NCI-H2227 treated with DMSO at 0.1 percent for 48 hours (cell line): ENCODE data around the gene CRIP1.

Source experiments
- DNase-seq: peaks from one replicate; lab custom pipeline; 2025; lab: John Stamatoyannopoulos, UW

CRIP1 gene

DNA sequence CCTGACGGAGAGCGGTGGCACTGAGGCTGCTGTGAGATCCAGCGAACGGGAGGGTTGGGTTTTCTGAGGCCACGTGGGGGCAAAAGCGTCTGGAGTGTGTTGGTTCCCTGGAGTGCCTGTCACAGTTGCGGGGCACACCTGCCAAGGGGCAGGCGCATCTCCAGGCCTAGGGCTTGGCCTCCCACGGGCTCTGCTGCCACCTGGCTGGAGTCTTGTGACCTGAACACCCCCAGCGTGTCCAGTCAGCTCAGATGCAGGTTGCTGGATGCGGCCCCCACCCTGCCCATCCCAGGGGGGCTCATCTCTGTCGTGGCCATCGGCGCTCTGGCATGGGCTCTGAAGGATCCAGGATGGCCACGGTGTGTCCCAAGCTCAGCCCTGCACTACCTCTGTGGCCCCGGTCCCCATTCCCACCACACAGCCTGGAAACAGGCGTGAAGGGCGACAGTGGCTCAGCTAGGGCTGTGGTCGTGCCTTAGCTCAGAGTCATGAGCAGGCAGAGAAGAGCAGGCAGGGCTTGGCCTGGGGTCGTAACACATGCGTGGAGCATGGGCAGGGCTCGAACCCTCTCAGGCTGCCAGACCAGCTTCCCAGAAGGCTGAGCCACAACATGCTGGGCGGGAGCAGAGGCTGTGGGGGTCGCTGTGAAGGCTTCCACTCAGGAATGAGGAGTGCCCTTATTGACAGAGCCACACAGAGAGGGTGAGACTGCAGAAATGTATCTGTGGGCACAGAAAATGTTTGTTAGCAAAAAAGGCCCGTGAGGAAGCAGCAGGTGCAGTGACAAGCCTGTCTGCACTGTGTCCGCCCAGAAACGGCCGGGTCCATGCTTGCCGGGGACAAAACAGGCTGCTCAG is 35.6 kb upstream of the CRIP1 start:
- no peak for DNase-seq

- no peak for DNase-seq
Observed at GRCh38 chr14:105452963-105453362, 33.7 kb upstream of the CRIP1 start.

- no peak for DNase-seq
Observed at GRCh38 chr14:105453847-105454246, 32.8 kb upstream of the CRIP1 start.

- no peak for DNase-seq
Observed at GRCh38 chr14:105455086-105455640, 31.5 kb upstream of the CRIP1 start.

- no peak for DNase-seq
Observed at GRCh38 chr14:105455766-105456660, 30.7 kb upstream of the CRIP1 start.

DNA sequence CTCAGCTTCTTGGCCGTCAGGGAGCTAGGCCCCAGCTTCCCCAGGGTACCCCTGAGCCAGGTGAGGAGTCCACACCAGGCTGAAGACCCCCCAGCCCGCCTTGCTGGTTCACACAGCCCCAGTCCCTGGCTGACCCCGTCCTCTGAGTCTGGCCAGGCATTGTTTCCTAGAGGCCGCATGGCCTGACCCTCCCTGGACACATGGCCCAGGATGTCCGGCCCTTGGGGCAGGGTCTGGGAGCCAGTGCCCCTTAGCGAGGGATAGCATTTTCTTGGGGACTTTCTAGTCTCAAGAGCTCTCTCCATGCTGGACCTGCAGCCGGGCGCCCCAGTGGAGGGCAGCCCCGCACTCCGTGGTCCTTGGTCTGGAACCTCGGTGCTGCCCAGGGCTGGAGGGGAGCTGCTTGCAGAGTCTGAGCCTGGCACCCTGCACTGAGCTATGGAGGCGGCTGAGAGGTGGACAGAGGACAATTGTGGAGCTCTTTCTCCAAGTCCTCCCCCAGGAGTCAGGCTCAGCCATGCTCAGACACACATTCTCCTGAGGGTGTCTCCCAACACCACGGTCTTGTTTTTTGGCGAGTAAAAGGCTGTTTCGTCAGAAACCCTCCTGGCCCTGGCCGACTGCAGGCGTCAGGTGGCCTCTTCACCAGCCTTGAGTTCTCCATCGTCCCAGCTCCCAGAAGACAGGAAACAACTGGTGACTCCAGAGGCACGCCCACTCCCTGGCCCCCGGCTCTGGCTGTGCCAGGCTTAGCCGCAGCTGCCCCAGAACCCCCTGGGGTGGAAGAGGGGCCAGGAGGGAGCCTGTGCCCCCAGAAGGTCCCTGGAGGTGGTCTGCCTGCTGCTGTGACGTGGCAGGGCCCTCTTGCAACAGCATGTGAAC is 29.7 kb upstream of the CRIP1 start:
- no peak for DNase-seq

DNA sequence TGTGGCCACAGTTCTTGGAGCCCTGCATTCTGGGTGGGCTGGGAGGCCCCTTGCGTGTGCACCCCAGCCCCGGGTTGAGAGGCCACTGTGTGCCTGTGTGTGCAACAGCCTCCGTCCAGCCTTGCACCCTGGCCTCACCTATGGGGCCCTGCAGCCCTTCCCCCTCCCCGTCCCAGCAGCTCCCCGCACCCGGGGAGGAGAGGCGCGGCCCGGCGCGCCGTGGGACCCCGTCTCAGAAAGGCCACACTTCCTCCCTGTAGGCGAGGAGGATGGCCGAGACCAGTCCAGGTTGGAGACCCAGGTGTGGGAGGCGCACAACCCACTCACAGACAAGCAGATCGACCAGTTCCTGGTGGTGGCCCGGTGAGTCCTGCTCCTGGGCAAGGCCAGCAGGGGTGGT is 28.7 kb upstream of the CRIP1 start:
- no peak for DNase-seq

DNA sequence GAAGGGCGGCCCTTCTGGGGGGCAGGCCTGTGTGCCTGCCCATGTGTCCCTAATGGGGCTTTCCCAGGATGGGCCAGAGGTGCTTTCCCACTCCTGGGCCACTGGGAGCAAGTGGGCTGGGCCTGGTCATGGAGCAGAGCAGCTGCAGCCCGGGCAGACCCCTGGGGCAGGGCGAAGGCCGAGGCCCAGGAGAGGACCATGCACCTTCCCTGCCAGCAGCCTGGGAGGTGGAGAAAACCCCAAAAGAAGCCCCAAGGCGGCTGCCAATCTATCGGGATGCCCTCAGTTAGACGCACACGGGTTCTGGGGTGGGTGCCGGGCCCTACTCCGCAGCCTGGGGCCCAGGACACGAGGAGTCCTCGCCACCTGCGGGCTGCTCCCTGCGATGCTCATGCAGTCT is 28.1 kb upstream of the CRIP1 start:
- DNase-seq = no peak

- DNase-seq = no peak
Observed at GRCh38 chr14:105460116-105460515, 26.6 kb upstream of the CRIP1 start.

DNA sequence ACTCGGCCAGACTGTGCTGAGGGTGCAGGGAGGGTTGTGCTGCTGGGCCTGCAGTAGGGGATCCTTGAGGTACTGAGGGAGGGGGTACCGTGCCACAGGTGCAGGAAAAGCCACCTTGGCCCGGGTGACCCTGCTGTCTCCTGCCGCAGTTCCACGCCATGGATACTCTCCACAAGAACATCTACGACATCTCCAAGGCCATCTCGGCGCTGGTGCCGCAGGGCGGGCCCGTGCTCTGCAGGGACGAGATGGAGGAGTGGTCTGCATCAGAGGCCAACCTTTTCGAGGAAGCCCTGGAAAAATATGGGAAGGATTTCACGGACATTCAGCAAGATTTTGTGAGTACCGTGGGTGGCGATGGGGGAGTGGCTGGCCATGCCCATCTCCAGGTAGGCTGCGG is 26.1 kb upstream of the CRIP1 start:
- DNase-seq = no peak

DNA sequence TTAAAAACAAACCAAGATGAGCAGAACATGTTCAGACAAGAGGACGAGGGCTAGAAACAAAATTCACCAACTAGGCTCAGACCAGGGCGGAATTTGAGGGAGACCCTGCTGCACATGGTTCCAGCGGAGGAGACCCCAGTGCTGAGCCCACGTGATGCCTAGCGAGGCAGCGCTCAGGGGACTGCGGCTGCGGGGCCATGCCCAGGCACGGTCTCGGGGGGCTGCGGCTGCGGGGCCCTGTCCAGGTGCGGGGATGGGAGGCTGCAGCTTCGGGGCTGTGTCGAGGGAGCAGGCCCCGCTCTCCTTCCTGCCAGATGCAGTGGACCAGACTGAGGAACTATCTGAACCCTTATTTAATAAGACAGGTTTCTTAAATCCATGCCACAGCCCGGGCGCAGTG is 24.8 kb upstream of the CRIP1 start:
- DNase-seq = no peak

DNA sequence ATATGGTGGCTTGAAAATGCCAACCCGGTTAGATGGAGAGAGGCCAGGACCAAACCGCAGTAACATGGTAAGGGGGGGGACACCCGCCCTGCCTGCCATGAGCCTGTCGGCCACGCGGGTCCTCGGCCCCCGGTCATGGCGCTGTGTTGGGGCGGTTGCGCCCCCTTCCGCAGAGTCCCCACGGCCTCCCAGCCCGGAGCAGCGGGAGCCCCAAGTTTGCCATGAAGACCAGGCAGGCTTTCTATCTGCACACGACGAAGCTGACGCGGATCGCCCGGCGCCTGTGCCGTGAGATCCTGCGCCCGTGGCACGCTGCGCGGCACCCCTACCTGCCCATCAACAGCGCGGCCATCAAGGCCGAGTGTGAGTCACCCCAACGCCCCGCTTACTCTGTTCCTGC is 22.2 kb upstream of the CRIP1 start:
- DNase-seq = no peak

DNA sequence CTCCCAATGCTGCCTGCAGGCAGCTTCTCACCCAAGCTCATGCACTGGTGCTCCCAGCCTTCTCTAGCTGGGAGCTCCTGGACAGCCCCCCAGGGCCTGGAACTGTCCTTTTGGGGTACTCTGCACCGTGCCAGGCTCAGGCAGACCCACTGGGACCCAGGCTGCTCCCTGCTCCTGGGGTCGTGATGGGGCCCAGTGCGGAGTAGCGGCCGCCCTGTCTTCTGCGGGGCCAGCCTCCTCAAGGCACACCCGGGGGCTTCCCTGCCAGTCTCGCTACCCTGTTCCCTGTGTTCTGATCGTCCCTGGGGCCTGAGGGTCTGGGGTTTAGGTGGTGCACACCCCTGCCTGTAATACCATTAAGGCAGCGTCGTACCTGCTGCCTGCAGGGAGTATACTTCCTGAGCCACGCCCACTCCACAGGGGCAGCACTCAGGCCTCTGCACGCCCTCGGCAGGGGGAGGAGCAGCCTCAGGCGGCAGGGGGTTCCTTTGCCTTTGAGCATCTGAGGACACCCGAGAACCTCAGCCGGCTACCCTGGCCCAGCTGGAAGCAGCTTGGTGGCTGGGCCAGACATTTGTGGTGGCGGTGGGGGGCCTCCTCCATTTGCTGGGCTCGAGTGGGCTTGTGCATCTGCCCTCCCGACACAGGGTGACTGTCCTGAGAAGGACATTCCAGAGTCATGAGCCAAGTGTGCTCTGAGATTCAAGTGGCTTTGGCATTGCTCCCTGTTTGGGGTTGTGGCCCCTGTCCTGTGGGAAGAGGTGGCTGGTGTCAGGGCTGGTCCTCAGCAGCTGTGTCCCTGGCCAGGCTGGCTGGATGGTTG is 21.3 kb upstream of the CRIP1 start:
- DNase-seq = no peak

- DNase-seq = no peak
Observed at GRCh38 chr14:105466531-105467248, 20.0 kb upstream of the CRIP1 start.

DNA sequence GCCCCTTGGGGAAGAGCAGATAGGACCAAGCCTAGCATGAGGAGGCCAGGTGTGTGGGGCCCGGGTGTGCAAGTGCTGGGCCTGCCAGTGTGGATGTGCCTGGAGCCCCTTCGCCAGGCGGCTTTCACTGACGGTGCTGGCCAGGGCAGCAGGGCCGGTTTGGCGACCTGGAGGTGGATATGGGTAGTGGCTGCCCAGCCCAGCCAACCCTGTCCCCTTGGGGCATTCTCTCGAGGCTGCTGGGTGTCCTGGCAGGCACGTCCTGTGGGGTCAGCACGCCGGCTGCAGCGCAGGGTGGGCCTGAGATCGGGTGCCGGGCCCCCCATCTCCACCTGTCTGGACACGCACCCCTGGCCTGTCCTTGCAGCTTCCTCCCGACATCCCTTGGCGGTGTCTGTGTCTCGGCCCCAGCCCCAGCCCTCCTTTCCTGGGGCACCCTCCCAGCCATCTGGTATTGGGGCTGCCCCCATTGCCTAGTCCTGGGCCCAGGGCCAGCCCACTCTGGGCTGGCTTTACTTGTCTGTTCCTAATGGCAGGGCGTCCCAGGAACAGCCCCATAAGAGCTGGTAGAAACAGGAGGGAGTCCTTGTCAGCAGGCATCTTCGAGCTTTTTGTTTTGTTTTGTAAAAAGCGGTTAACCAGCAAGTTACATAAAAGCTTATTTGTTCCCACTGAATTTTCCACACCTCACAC is 19.3 kb upstream of the CRIP1 start:
- no peak for DNase-seq

GRCh38 chr14:105467942-105468471 is 18.7 kb upstream of the CRIP1 start:
- no peak for DNase-seq

DNA sequence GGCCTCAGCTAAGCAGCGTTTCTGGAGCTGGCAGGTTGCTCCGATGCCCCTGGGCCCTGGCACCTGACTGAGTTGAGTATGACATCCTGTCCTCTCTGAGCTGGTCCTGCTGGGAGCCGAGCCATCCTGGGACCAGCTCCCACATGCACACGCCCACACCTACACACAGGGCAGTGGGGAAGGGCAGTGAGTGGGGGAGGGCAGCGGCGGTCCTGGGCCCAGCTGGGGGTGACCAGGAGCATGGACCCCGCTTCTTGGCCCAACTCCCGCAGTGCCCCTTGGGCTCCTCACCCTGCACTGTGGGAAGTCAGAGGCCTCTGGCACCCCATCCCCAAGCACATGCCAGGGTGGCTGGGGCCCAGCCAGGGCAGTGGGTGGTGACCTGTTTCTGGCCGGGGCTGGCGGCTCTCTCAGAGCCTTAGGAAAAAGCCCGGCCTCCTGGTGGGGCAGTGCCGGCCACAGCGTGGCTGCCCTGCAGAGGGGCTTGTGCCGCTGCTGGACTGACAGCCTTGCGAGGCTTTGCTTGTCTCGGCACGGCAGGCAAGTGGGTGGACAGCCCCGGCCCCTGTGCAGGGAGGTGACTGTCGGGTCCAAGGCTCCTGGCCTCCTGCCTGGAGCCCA is 18.0 kb upstream of the CRIP1 start:
- no peak for DNase-seq

DNA sequence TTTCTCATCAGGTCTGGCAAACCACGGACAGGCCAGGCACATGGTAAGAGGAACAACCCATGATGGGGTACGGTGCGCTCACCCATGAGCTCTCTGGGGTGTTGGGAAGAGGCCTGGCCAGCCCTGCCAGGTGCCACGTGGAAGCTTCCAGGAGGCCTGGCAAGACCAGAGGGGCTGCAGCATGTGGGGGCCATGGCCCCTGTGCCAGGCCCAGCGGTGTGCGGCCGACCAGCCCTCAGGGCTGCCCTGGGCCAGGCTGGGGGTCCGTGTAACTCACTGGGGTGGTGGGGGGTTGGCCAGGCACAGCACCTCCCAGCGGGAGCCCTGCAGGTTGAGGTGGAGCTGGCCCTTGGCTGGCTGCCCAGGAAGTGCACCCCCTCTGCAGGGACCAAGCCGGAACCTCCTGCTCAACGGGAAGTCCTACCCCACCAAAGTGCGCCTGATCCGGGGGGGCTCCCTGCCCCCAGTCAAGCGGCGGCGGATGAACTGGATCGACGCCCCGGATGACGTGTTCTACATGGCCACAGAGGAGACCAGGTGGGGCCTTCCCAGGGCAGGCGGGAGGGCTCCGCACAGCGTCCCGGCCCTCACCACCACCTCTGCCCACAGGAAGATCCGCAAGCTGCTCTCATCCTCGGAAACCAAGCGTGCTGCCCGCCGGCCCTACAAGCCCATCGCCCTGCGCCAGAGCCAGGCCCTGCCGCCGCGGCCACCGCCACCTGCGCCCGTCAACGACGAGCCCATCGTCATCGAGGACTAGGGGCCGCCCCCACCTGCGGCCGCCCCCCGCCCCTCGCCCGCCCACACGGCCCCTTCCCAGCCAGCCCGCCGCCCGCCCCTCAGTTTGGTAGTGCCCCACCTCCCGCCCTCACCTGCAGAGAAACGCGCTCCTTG is 17.0 kb upstream of the CRIP1 start:
- no peak for DNase-seq
